ENCODE data around the gene ARHGEF2.

DNA sequence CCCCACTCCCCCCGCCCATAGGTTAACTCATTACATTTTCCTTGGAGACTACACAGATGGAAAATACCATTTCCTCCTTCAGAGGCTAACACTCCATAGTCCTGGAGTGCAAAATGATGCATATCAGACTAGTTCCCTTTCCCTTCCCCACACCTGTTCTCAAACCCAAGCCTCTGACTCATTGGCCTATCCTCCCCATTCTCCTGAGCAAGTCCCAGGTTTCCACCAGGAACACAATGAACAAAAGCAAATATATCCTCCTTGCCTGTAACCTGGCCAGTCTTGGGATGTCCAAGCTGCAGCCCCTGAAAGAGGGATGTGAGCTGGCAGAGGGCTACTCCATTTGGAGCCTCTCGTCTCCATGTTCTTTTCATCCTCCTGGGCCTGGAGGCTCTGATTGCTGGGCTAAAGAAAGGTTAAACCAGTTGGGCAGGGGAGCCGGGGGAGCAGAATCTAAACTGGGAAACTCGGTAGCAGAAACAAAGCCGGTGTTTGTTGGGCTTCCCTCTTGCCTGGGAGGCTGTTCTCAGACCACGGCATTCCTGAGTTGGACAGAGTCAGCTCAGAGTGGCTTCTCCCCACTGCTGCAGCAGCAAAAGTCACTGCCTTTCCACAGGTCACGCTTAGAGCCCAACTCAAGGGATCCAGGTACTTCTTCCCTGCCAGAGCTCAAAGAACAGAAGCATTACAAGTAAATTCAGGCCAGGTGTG is 28.5 kb upstream of the ARHGEF2 start:
- TF ChIP-seq, protein P1, sequence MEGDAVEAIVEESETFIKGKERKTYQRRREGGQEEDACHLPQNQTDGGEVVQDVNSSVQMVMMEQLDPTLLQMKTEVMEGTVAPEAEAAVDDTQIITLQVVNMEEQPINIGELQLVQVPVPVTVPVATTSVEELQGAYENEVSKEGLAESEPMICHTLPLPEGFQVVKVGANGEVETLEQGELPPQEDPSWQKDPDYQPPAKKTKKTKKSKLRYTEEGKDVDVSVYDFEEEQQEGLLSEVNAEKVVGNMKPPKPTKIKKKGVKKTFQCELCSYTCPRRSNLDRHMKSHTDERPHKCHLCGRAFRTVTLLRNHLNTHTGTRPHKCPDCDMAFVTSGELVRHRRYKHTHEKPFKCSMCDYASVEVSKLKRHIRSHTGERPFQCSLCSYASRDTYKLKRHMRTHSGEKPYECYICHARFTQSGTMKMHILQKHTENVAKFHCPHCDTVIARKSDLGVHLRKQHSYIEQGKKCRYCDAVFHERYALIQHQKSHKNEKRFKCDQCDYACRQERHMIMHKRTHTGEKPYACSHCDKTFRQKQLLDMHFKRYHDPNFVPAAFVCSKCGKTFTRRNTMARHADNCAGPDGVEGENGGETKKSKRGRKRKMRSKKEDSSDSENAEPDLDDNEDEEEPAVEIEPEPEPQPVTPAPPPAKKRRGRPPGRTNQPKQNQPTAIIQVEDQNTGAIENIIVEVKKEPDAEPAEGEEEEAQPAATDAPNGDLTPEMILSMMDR (IDR thresholded peaks at IDR 0.05), result no peak
- no peak for TF ChIP-seq POLR2A (IDR thresholded peaks at IDR 0.05)

All from thyroid gland (tissue), 4 donors.